Frontal cortex (tissue), 4 donors: Measurements from ENCODE around the gene TSPAN15. TPM values are rescaled to one million over a fixed set of nuclear protein-coding genes. Genes with fewer than 3 reads are reported as not detected.
"Not testable (repeated sequence)": the region's sequence is repeated elsewhere in the genome, so short reads cannot be mapped to it uniquely, and the experiment has no call there.

Experiments
- DNase-seq, 2 donors: peaks; one replicate each; pipeline ENCODE4 v3.0.0; 2012; ENCODE audit warnings: low spot score in 2 of 2
- FAIRE-seq: peaks from 2 replicates; lab custom pipeline; 2012; peaks lifted over from hg19 to GRCh38; lab: Jason Lieb, UNC
- total RNA-seq: library from RNA; depleted of rRNA; stranded (reverse); fragments of >200 nt; gene quantifications from one replicate; pipeline ENCODE4 v1.2.3, GENCODE V29; 2014
- donor health status: control.
- donor health status: control.
- donor health status: control.

Gene TSPAN15
- total RNA-seq, 1 donor from 2014 or later = 5.7 TPM

GRCh38 chr10:69439813-69440506 is 11.3 kb upstream of the TSPAN15 start:
- DNase-seq (no peak), FAIRE-seq (no peak)

- DNase-seq (no peak), FAIRE-seq (no peak)
Measured at GRCh38 chr10:69443354-69443753, 7.9 kb upstream of the TSPAN15 start.

- no peak for FAIRE-seq
- no peak for DNase-seq
Measured at GRCh38 chr10:69445041-69445440, 6.2 kb upstream of the TSPAN15 start.

- FAIRE-seq (no peak), DNase-seq (no peak)
Measured at GRCh38 chr10:69446229-69446628, 5.0 kb upstream of the TSPAN15 start.

- FAIRE-seq = no peak
- DNase-seq = no peak
Measured at GRCh38 chr10:69446650-69447151, 4.6 kb upstream of the TSPAN15 start.

- FAIRE-seq (no peak), DNase-seq (peak in 1 of 2 donors; percentile 36)
Measured at GRCh38 chr10:69449841-69450240, 1.4 kb upstream of the TSPAN15 start.

- not testable (repeated sequence) for FAIRE-seq, DNase-seq
Measured at GRCh38 chr10:69450395-69450794, 870 bp upstream of the TSPAN15 start.

- DNase-seq = no peak
- FAIRE-seq = no peak
Measured at GRCh38 chr10:69451784-69452251, 553 bp downstream of the TSPAN15 start.

- DNase-seq (no peak), FAIRE-seq (no peak)
Measured at GRCh38 chr10:69452676-69453415, 1.6 kb downstream of the TSPAN15 start.

- DNase-seq (no peak), FAIRE-seq (no peak)
Measured at GRCh38 chr10:69453795-69454194, 2.5 kb downstream of the TSPAN15 start.

- DNase-seq (no peak), FAIRE-seq (no peak)
Measured at GRCh38 chr10:69455006-69455763, 3.9 kb downstream of the TSPAN15 start.

GRCh38 chr10:69456880-69457693 is 5.8 kb downstream of the TSPAN15 start:
- no peak for FAIRE-seq
- no peak for DNase-seq

GRCh38 chr10:69457771-69458237 is 6.5 kb downstream of the TSPAN15 start:
- no peak for FAIRE-seq
- DNase-seq = no peak

GRCh38 chr10:69458430-69459100 is 7.3 kb downstream of the TSPAN15 start:
- no peak for DNase-seq
- no peak for FAIRE-seq

- DNase-seq = no peak
- FAIRE-seq = no peak
Measured at GRCh38 chr10:69459101-69459790, 8.0 kb downstream of the TSPAN15 start.

GRCh38 chr10:69459893-69460575 is 8.8 kb downstream of the TSPAN15 start:
- no peak for DNase-seq
- no peak for FAIRE-seq

- DNase-seq (no peak), FAIRE-seq (no peak)
Measured at GRCh38 chr10:69460576-69461242, 9.4 kb downstream of the TSPAN15 start.
